A549 (cell line): ENCODE results near the gene ITGB8. TPM values are rescaled to one million over a fixed set of nuclear protein-coding genes. Genes with fewer than 3 reads are reported as not detected.

Experiments used
- ATAC-seq, 2 experiments: fragments of 200-7000 bp in 1 of 2; fragments of >200 bp in 1 of 2; cut with Nextera tagmentation in 1 of 2; cut with Tn5 transposase in 1 of 2; 3 replicates each; pipeline versions ENCODE4 v1.8.0 to v1.9.1; 2018 to 2020; ENCODE audit warnings: mild to moderate bottlenecking in 1 of 2, moderate library complexity in 1 of 2
- CTCF ChIA-PET: fragments of 300-600 bp; sonication (Branson Sonifier 250); formaldehyde crosslinking; extraction: SDS; loops from one replicate; lab custom pipeline; 2021; ENCODE audit warnings: antibody characterized with exemption, inconsistent platforms; lab: Yijun Ruan, JAX
- POLR2A ChIA-PET: fragments of 350-600 bp; formaldehyde crosslinking; extraction: SDS; loops from one replicate; lab custom pipeline; 2021; ENCODE audit warnings: antibody characterized with exemption, inconsistent platforms; lab: Yijun Ruan, JAX
- DNase-seq, 2 experiments: peaks; one replicate each; pipeline versions ENCODE4 v3.0.0 to v3.0.0-alpha.2; 2011 to 2016; ENCODE audit warnings: low read depth in 1 of 2, low spot score in 1 of 2
- FAIRE-seq: peaks from 2 replicates; lab custom pipeline; 2011; peaks lifted over from hg19 to GRCh38; lab: Jason Lieb, UNC
- H3K27ac ChIP-seq, 2 experiments: fragments of >200 bp; sonication (Bioruptor Twin); formaldehyde crosslinking; 3 replicates each; pipeline ENCODE4 v1.5.1; 2016 to 2017
- H3K4me1 ChIP-seq: fragments of >200 bp; sonication (Bioruptor Twin); formaldehyde crosslinking; 3 replicates; pipeline ENCODE4 v1.6.1; 2016
- H3K4me2 ChIP-seq: fragments of >200 bp; sonication (Bioruptor Twin); formaldehyde crosslinking; 3 replicates; pipeline ENCODE4 v1.6.1; 2016
- H3K4me3 ChIP-seq: fragments of >200 bp; sonication (Bioruptor Twin); formaldehyde crosslinking; 3 replicates; pipeline ENCODE4 v1.5.1; 2016
- H3K9me3 ChIP-seq: fragments of >200 bp; sonication (Bioruptor Twin); formaldehyde crosslinking; 3 replicates; pipeline ENCODE4 v1.6.1; 2016
- CEBPB ChIP-seq, 2 experiments: fragments of >200 bp in 1 of 2; sonication (Bioruptor Twin) in 1 of 2; formaldehyde crosslinking in 1 of 2; IDR thresholded peaks; 2 replicates each; pipeline ENCODE4 v1.6.1; 2012 to 2016
- EHMT2 ChIP-seq: fragments of 200-600 bp; sonication (generic); IDR thresholded peaks from 2 replicates; pipeline ENCODE4 v1.6.1; 2016; ENCODE audit warnings: antibody characterized with exemption, low read depth, mild to moderate bottlenecking, moderate library complexity
- ELK1 ChIP-seq: fragments of 150-350 bp; IDR thresholded peaks from 2 replicates; pipeline ENCODE4 v1.6.1; 2014; ENCODE audit warnings: low read depth, mild to moderate bottlenecking, low read length
- EP300 ChIP-seq, 2 experiments: fragments of >200 bp; sonication (Bioruptor Twin); formaldehyde crosslinking; IDR thresholded peaks; 2 replicates in 1 of 2; 3 replicates in 1 of 2; pipeline ENCODE4 v1.6.1; 2016 to 2017
- FOSL2 ChIP-seq, 2 experiments: fragments of 450-650 bp in 1 of 2; fragments of >200 bp in 1 of 2; sonication (Bioruptor Twin) in 1 of 2; formaldehyde crosslinking; IDR thresholded peaks; 2 replicates each; pipeline versions ENCODE4 v1.5.0 to v1.6.1; 2016 to 2020; ENCODE audit warnings: mild to moderate bottlenecking in 1 of 2, moderate library complexity in 1 of 2
- FOXS1 ChIP-seq: fragments of 250-450 bp; sonication (Bioruptor Pico); IDR thresholded peaks from 2 replicates; pipeline ENCODE4 v1.5.0; 2020; ENCODE audit warnings: mild to moderate bottlenecking, moderate library complexity
- GATA3 ChIP-seq: IDR thresholded peaks from 2 replicates; pipeline ENCODE4 v1.6.1; 2012; ENCODE audit warnings: borderline replicate concordance
- HDAC2 ChIP-seq: fragments of 200-600 bp; sonication (generic); IDR thresholded peaks from 2 replicates; pipeline ENCODE4 v1.6.1; 2016
- MAFK ChIP-seq: fragments of 450-650 bp; IDR thresholded peaks from 2 replicates; pipeline ENCODE4 v1.6.1; 2014; ENCODE audit not compliant: partially characterized antibody
- NFE2L2 ChIP-seq: fragments of 150-350 bp; conservative IDR thresholded peaks from 2 replicates; pipeline ENCODE4 v1.6.1; 2014; ENCODE audit warnings: low read length
- SMC3 ChIP-seq: fragments of >200 bp; sonication (Bioruptor Twin); formaldehyde crosslinking; IDR thresholded peaks from 3 replicates; pipeline ENCODE4 v1.6.1; 2018; ENCODE audit warnings: inconsistent platforms
- USF2 ChIP-seq: fragments of 450-650 bp; IDR thresholded peaks from 2 replicates; pipeline ENCODE4 v1.6.1; 2014; ENCODE audit warnings: antibody characterized with exemption
- ZC3H11A ChIP-seq: fragments of 450-650 bp; IDR thresholded peaks from 2 replicates; pipeline ENCODE4 v1.6.1; 2014; ENCODE audit warnings: antibody characterized with exemption, mild to moderate bottlenecking
- WGBS: methylation state at CpG from one replicate; pipeline ENCODE4 v1.1.6; 2017; ENCODE audit errors: missing lambda C conversion rate; 5-methylcytosine and 5-hydroxymethylcytosine counted together
- polyA plus RNA-seq, 4 experiments: library from polyadenylated mRNA; depleted of rRNA in 3 of 4; stranded (reverse); fragments of >200 nt; fragmentation: RNase III in 1 of 4; extraction: RNeasy Plus Mini Kit Qiagen cat#74134 plus additional on column Dnase treatment in 1 of 4; gene quantifications; 2 replicates in 3 of 4; 3 replicates in 1 of 4; pipeline ENCODE4 v1.2.3, GENCODE V29; 2011 to 2017
- TF ChIP-seq, protein P1 (sequence below): fragments of 200-600 bp; sonication (generic); IDR thresholded peaks from 2 replicates; pipeline ENCODE4 v1.6.1; 2016; ENCODE audit warnings: antibody characterized with exemption, mild to moderate bottlenecking, moderate library complexity
- TF ChIP-seq, protein P2 (sequence below): fragments of 250-450 bp; sonication (Bioruptor Pico); IDR thresholded peaks from 2 replicates; pipeline ENCODE4 v1.5.0; 2020; ENCODE audit warnings: low read depth, mild to moderate bottlenecking, moderate library complexity
- TF ChIP-seq, protein P3 (sequence below): IDR thresholded peaks from 2 replicates; pipeline ENCODE4 v1.6.1; 2012

ITGB8 gene
- polyA plus RNA-seq, 2 of the 4 experiments (the other 2 are of a cell fraction): 0.39 to 0.67 TPM

DNA sequence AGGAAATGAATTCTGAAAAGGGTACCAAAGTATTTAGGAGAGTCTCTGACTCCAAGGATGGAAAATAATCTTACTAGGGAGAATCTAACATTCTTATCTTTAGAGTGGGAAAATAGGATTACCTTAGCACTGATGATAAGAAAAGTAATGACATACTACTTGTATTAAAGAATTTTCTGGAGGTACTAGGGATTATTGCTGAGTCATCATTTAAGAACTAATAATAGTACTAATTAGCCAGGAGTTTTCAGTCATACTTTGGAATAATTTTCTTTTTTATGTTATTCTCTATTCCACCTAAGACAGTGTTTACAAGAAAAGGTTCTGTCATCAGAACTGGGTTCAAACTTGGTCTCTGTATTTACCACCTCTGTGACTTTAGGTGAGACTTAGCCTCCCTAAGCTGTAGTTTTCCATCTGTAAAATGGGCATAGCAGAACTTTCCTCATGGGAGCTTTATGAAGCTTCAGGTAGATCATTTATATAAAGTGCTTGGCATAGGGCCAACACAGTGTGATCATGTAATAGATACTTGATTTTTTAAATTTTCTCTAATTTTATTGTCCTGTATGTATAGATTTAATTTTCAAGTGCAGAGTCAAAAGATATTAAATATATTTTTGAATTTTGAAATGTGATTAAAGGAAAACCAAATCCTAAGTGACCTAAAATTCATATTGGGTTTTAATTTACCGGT, 20.4 kb downstream of the ITGB8 start:
- TF ChIP-seq FOSL2 (IDR thresholded peaks at IDR 0.05) (no peak), FOSL2 (CRISPR knock-in tag; IDR thresholded peaks at IDR 0.05) (peak; percentile 6; the same call in 1 of the 2 replicates), ELK1 (no peak), USF2 (no peak), EHMT2 (no peak), SMC3 (no peak), MAFK (peak; percentile 99), HDAC2 (no peak), NFE2L2 (peak; percentile 43), ZC3H11A (no peak)
- TF ChIP-seq, protein P1, sequence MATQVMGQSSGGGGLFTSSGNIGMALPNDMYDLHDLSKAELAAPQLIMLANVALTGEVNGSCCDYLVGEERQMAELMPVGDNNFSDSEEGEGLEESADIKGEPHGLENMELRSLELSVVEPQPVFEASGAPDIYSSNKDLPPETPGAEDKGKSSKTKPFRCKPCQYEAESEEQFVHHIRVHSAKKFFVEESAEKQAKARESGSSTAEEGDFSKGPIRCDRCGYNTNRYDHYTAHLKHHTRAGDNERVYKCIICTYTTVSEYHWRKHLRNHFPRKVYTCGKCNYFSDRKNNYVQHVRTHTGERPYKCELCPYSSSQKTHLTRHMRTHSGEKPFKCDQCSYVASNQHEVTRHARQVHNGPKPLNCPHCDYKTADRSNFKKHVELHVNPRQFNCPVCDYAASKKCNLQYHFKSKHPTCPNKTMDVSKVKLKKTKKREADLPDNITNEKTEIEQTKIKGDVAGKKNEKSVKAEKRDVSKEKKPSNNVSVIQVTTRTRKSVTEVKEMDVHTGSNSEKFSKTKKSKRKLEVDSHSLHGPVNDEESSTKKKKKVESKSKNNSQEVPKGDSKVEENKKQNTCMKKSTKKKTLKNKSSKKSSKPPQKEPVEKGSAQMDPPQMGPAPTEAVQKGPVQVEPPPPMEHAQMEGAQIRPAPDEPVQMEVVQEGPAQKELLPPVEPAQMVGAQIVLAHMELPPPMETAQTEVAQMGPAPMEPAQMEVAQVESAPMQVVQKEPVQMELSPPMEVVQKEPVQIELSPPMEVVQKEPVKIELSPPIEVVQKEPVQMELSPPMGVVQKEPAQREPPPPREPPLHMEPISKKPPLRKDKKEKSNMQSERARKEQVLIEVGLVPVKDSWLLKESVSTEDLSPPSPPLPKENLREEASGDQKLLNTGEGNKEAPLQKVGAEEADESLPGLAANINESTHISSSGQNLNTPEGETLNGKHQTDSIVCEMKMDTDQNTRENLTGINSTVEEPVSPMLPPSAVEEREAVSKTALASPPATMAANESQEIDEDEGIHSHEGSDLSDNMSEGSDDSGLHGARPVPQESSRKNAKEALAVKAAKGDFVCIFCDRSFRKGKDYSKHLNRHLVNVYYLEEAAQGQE: no peak
- FAIRE-seq (no peak), ATAC-seq (no peak), DNase-seq (no peak)
- Histone ChIP-seq H3K27ac (peak overlapping the region; percentile 70 to 74), H3K4me1 (peaks cover 30% of the 10 kb centered on the region), H3K9me3 (no peaks in the 10 kb centered on the region), H3K4me2 (peak overlapping the region; percentile 71), H3K4me3 (no peak overlapping the region)
- ChIA-PET CTCF (interaction anchor here (1.8 to 2.3 kb wide), 2 partner anchors 8 to 14 kb away, joined by 6 to 7 read pairs; no protein-coding TSS in a partner anchor), POLR2A (interaction anchor here (2.2 kb wide), 1 partner anchor 21 kb away, joined by 12 read pairs; the partner anchor contains the start of gene ITGB8)
- WGBS: 62% methylated on average over 1 of the region's 1 CpG

DNA sequence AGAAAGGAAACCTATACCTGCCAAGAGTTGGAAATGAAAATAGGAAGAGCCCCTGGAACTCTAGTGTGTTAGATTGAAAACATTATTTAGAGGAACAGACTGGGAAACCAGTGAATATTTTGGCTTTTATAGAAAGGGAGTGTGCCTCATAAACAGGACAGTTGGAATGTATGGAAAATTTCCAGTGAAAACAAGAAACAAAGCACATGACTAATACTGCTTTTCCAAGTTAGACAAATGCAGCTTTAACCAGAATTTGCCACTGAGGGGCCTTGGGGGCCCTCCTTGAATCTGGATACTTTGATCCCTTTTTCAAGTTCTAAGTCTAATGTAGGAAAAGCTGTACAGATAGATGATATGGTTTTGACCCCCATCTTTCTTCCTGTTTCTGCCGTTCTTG, 21.2 kb downstream of the ITGB8 start:
- ChIA-PET CTCF (interaction anchor here (1.8 to 2.3 kb wide), 2 partner anchors 8 to 15 kb away, joined by 6 to 7 read pairs; no protein-coding TSS in a partner anchor), POLR2A (interaction anchor here (2.2 kb wide), 1 partner anchor 22 kb away, joined by 12 read pairs; the partner anchor contains the start of gene ITGB8)
- ATAC-seq (peak in 1 of 2 experiments; percentile 56; a peak in 3 of 6 replicates), DNase-seq (peak in 1 of 2 experiments; percentile 38), FAIRE-seq (no peak)
- Histone ChIP-seq H3K9me3 (no peaks in the 10 kb centered on the region), H3K4me2 (peak overlapping the region; percentile 71), H3K4me3 (no peak overlapping the region), H3K27ac (peak overlapping the region; percentile 69 to 74), H3K4me1 (peaks cover 30% of the 10 kb centered on the region)
- TF ChIP-seq ELK1 (no peak), FOSL2 (IDR thresholded peaks at IDR 0.05) (no peak), FOSL2 (CRISPR knock-in tag; IDR thresholded peaks at IDR 0.05) (0 out of 2 replicates have a peak, but pooled peaks have one; percentile 16), FOXS1 (peak; percentile 81; the same call in 1 of the 2 replicates), EP300 (IDR thresholded peaks at IDR 0.05) (peak in 1 of 2 experiments; percentile 25; a peak in 1 of 5 replicates), GATA3 (peak; percentile 36; the same call in 1 of the 2 replicates), CEBPB (IDR thresholded peaks at IDR 0.05) (0 out of 4 replicates have a peak, but pooled peaks of 1 of the 2 experiments have one; percentile 4)
- TF ChIP-seq, protein P2, sequence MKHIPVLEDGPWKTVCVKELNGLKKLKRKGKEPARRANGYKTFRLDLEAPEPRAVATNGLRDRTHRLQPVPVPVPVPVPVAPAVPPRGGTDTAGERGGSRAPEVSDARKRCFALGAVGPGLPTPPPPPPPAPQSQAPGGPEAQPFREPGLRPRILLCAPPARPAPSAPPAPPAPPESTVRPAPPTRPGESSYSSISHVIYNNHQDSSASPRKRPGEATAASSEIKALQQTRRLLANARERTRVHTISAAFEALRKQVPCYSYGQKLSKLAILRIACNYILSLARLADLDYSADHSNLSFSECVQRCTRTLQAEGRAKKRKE (CRISPR knock-in tag): no peak
- TF ChIP-seq, protein P3, sequence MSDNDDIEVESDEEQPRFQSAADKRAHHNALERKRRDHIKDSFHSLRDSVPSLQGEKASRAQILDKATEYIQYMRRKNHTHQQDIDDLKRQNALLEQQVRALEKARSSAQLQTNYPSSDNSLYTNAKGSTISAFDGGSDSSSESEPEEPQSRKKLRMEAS: peak; percentile 24; the same call in 1 of the 2 replicates
- 2% methylated on average over 1 of the region's 1 CpG for WGBS
